ENCODE data around the gene TRIM4.

DNA sequence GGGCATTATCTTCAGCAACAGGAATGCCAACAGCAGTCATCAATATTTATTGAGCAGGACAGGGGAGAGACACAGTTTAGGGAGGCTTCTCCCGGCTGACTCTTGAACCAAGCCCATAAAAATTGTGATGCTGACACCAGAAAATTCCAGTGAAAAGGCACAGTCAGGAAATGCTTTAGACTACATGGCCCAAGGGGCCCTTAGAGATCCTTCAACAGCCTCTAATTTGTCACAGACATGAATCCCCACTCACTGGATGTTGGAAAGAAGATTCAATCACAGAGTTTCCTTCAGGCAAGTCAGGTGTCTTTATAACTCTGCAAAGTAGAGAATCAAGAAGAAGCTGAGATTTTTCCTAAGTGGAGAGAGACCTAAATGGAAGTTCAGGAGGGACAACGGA is 8.9 kb upstream of the TRIM4 start:
- TF ChIP-seq CTCF (IDR thresholded peaks at IDR 0.05) (no peak), POLR2A (IDR thresholded peaks at IDR 0.05) (no peak)

Data from body of pancreas (tissue), 4 donors.